ENCODE measurements around the gene PDE1A. TPM values are rescaled to one million over a fixed set of nuclear protein-coding genes. Genes with fewer than 3 reads are reported as not detected.

Gene PDE1A
- total RNA-seq, 2 donors from 2014 or later, result 4.1 to 6.0 TPM

DNA sequence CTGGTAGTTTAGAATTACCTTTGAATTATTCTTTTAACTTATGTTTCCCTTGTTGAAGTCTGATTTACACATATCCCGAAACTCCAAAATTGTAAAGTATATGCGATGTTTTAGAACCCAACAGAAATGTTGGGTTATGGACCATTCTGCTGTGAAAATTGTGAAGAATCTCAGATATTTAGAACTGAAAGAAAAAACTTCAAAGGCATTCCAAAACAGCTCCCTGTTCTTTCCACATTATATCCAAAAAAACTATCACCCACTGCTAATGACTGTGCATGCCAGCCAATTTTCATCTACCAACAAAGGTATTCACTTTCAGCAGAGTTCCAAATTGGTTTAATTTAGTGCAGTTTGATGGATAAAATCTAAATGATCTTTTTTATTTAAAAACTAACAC lies 21.5 kb upstream of the PDE1A start:
- WGBS, result 93% methylated on average over 2 of the region's 2 CpGs

DNA sequence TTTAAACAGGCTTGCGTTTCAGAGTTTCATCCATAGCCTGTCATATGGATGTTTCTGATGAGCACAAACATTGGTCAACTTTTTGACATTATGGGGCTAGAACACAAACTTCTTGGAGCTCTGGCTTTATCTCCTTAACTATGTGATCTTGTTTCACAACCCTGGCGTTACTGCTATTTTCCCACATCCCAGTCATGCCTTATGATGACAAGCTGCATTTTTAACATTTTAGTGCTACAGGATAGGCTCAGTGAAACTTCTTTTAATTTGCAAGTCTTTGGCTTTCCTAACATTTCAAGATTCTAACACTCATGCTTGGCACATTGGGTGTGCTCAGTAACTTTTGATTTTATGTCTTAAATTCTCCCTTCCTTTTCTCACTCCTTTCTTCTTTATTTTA lies 21.0 kb upstream of the PDE1A start:
- WGBS, result 71% methylated on average over 2 of the region's 2 CpGs
- no peaks in the 10 kb centered on the region for H3K9me3 ChIP-seq
- no peak overlapping the region for H3K4me3 ChIP-seq
- intact Hi-C loops (cut with DNase I), result no loop called here
- TF ChIP-seq POLR2A (IDR thresholded peaks at IDR 0.05), result no peak
- TF ChIP-seq, protein P1, sequence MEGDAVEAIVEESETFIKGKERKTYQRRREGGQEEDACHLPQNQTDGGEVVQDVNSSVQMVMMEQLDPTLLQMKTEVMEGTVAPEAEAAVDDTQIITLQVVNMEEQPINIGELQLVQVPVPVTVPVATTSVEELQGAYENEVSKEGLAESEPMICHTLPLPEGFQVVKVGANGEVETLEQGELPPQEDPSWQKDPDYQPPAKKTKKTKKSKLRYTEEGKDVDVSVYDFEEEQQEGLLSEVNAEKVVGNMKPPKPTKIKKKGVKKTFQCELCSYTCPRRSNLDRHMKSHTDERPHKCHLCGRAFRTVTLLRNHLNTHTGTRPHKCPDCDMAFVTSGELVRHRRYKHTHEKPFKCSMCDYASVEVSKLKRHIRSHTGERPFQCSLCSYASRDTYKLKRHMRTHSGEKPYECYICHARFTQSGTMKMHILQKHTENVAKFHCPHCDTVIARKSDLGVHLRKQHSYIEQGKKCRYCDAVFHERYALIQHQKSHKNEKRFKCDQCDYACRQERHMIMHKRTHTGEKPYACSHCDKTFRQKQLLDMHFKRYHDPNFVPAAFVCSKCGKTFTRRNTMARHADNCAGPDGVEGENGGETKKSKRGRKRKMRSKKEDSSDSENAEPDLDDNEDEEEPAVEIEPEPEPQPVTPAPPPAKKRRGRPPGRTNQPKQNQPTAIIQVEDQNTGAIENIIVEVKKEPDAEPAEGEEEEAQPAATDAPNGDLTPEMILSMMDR (IDR thresholded peaks at IDR 0.05), result no peak
- no peak for TF ChIP-seq POLR2AphosphoS5 (IDR thresholded peaks at IDR 0.05)
- no peaks in the 10 kb centered on the region for H3K27me3 ChIP-seq (replicated peaks; ENCODE audit: insufficient read depth)
- no peak for DNase-seq (ENCODE audit: low spot score)
- no peaks in the 10 kb centered on the region for H3K36me3 ChIP-seq
- H3K4me1 ChIP-seq (replicated peaks), result no peaks in the 10 kb centered on the region
- no peak overlapping the region for H3K27ac ChIP-seq

More for the DNA sequence above, 21.5 kb upstream of the PDE1A start:
- TF ChIP-seq POLR2AphosphoS5 (IDR thresholded peaks at IDR 0.05) (no peak), POLR2A (IDR thresholded peaks at IDR 0.05) (no peak)
- TF ChIP-seq, protein P1 (IDR thresholded peaks at IDR 0.05), result no peak
- Histone ChIP-seq H3K27me3 (replicated peaks; ENCODE audit: insufficient read depth) (no peaks in the 10 kb centered on the region), H3K27ac (no peak overlapping the region), H3K4me1 (replicated peaks) (no peaks in the 10 kb centered on the region), H3K4me3 (no peak overlapping the region), H3K9me3 (no peaks in the 10 kb centered on the region), H3K36me3 (no peaks in the 10 kb centered on the region)
- no peak for DNase-seq (ENCODE audit: low spot score)
- intact Hi-C loops (cut with DNase I), result no loop called here

DNA sequence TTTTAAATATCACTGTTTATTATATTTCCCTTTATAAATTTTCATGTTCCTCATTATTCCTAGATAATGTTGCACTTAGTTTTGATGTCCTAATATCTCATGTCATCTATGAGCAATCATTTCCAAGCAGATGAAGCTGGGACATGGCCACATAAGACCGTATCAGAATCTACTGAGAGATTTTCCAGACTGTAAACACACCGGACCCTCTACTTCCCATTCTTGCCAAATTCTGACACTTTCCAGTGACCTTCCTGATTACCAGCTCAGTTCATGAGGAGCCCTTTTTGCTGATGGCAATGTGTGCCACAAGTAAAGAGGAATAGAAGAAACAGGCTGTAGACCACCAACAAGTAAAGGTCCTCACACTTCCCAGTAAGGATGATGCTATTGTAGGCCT lies 20.3 kb upstream of the PDE1A start:
- Histone ChIP-seq H3K36me3 (no peaks in the 10 kb centered on the region), H3K27ac (no peak overlapping the region), H3K9me3 (no peaks in the 10 kb centered on the region), H3K4me3 (no peak overlapping the region), H3K4me1 (replicated peaks) (no peaks in the 10 kb centered on the region), H3K27me3 (replicated peaks; ENCODE audit: insufficient read depth) (no peaks in the 10 kb centered on the region)
- no peak for DNase-seq (ENCODE audit: low spot score)
- no peak for TF ChIP-seq POLR2A (IDR thresholded peaks at IDR 0.05)
- TF ChIP-seq POLR2AphosphoS5 (IDR thresholded peaks at IDR 0.05), result no peak
- TF ChIP-seq, protein P1 (IDR thresholded peaks at IDR 0.05), result no peak
- 76% methylated on average over 2 of the region's 2 CpGs for WGBS
- intact Hi-C loops (cut with DNase I), result no loop called here

DNA sequence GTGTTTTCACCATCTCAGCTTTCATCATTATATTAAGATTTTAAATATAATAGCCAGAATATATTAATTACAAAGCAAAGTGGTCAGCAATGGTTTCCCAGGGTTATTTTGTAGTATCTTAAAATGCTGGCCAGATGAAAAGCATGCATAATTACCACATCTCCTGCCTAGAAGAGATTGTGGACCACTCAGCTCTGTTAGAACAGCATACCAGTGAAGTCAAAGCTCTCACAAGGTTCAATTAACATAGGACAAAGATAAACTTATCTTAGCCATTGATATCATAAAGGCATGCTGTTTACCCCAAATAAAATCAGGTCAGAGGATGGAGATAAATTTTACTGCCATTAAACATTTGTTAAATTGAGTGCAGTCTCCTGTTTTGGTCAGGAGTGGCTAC lies 19.3 kb upstream of the PDE1A start:
- Histone ChIP-seq H3K27me3 (replicated peaks; ENCODE audit: insufficient read depth) (no peaks in the 10 kb centered on the region), H3K36me3 (no peaks in the 10 kb centered on the region), H3K4me1 (replicated peaks) (no peaks in the 10 kb centered on the region), H3K27ac (no peak overlapping the region), H3K9me3 (no peaks in the 10 kb centered on the region), H3K4me3 (no peak overlapping the region)
- no peak for DNase-seq (ENCODE audit: low spot score)
- TF ChIP-seq, protein P1 (IDR thresholded peaks at IDR 0.05), result no peak
- no peak for TF ChIP-seq POLR2AphosphoS5 (IDR thresholded peaks at IDR 0.05)
- intact Hi-C loops (cut with DNase I), result no loop called here

DNA sequence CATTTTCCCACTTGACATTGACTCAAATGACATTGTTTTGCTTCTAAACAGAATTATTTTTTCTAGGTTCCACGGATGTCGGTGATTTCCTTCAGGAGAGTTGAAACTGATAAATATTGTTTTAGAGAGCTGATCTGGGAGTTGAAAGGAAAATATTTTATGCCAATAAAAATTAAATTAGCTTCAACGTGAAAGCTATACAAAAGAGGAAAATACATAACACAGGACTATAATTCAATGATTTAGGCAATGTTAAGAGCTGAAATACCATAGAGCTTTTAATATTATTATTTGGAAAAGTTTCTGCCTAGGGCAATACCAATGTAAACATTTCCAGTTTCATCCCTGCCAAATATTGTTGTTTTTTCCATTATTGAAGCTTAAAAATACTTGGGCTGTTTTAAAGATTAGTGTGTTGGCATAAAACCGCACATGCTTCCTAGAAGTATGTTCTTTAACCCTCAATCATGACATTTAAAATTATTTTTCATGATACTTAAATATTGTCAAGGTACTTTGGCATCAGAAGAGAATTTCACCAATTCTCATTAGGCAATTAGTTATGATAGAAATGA lies 18.6 kb upstream of the PDE1A start:
- no peak overlapping the region for H3K4me3 ChIP-seq
- no peaks in the 10 kb centered on the region for H3K27me3 ChIP-seq (replicated peaks; ENCODE audit: insufficient read depth)
- H3K9me3 ChIP-seq, result no peaks in the 10 kb centered on the region
- intact Hi-C loops (cut with DNase I), result no loop called here
- no peaks in the 10 kb centered on the region for H3K4me1 ChIP-seq (replicated peaks)
- WGBS, result 48% methylated on average over 4 of the region's 4 CpGs
- no peak for DNase-seq (ENCODE audit: low spot score)
- H3K36me3 ChIP-seq, result no peaks in the 10 kb centered on the region
- H3K27ac ChIP-seq, result no peak overlapping the region
- TF ChIP-seq POLR2AphosphoS5 (IDR thresholded peaks at IDR 0.05) (no peak), POLR2A (IDR thresholded peaks at IDR 0.05) (no peak)
- TF ChIP-seq, protein P1 (IDR thresholded peaks at IDR 0.05), result no peak

All from prostate gland (tissue), 2 donors.